HEK293 (cell line): Measurements from ENCODE around the gene HNF1A.
A peak's percentile ranks its signal among the peaks of the same experiment; 100 is the strongest.

ENCODE experiments used
- CTCF ChIA-PET: fragments of 350-600 bp; formaldehyde crosslinking; extraction: SDS; loops from one replicate; lab custom pipeline; 2021; ENCODE audit warnings: antibody characterized with exemption; lab: Yijun Ruan, JAX
- POLR2A ChIA-PET: fragments of 300-600 bp; formaldehyde crosslinking; extraction: SDS; loops from one replicate; lab custom pipeline; 2020; ENCODE audit warnings: antibody characterized with exemption, inconsistent platforms; lab: Yijun Ruan, JAX
- H3K27ac ChIP-seq: fragments of 200-500 bp; sonication (Bioruptor generic); 2 replicates; pipeline ENCODE4 v1.5.1; 2014; ENCODE audit warnings: low read depth, low read length, control low read depth, inconsistent platforms; ENCODE audit errors: extremely low read depth
- H3K36me3 ChIP-seq, 2 experiments: fragments of 200-500 bp in 1 of 2; sonication (Bioruptor generic) in 1 of 2; 1 replicate in 1 of 2; 2 replicates in 1 of 2; pipeline ENCODE4 v1.5.1; 2014 to 2017; ENCODE audit warnings: inconsistent platforms in 2 of 2, low read length in 2 of 2; ENCODE audit not compliant: control insufficient read depth in 2 of 2, insufficient read depth in 1 of 2
- H3K4me1 ChIP-seq: fragments of 200-500 bp; sonication (Bioruptor generic); 2 replicates; pipeline ENCODE4 v1.5.1; 2014; ENCODE audit warnings: mild to moderate bottlenecking, low read length, inconsistent platforms; ENCODE audit not compliant: control insufficient read depth, insufficient read depth
- H3K4me3 ChIP-seq: 2 replicates; pipeline ENCODE4 v1.5.1; 2011; ENCODE audit warnings: low read depth, mild to moderate bottlenecking, control low read depth, low read length, moderate library complexity
- H3K9me3 ChIP-seq: fragments of 200-500 bp; sonication (Bioruptor generic); 2 replicates; pipeline ENCODE4 v1.5.1; 2014; ENCODE audit warnings: low read depth, low read length, inconsistent platforms; ENCODE audit not compliant: control insufficient read depth, insufficient read depth
- KLF1 ChIP-seq: fragments of 450-650 bp; formaldehyde crosslinking; IDR thresholded peaks from 2 replicates; pipeline ENCODE4 v1.5.1; 2016; ENCODE audit warnings: missing biosample characterization, missing genetic modification characterization
- ZBTB17 ChIP-seq: fragments of 450-650 bp; formaldehyde crosslinking; IDR thresholded peaks from 2 replicates; pipeline ENCODE4 v1.5.1; 2016; ENCODE audit warnings: missing biosample characterization, missing genetic modification characterization
- ZBTB21 ChIP-seq: fragments of 450-650 bp; formaldehyde crosslinking; IDR thresholded peaks from 2 replicates; pipeline ENCODE4 v1.5.1; 2017; ENCODE audit warnings: missing biosample characterization, missing genetic modification characterization
- ZNF155 ChIP-seq: fragments of 450-650 bp; formaldehyde crosslinking; IDR thresholded peaks from 2 replicates; pipeline ENCODE4 v1.5.1; 2016; ENCODE audit warnings: missing biosample characterization, missing genetic modification characterization
- ZNF169 ChIP-seq: fragments of 450-650 bp; formaldehyde crosslinking; IDR thresholded peaks from 2 replicates; pipeline ENCODE4 v1.5.1; 2016; ENCODE audit warnings: missing biosample characterization, missing genetic modification characterization
- ZNF184 ChIP-seq: fragments of 450-650 bp; IDR thresholded peaks from 2 replicates; pipeline ENCODE4 v1.5.1; 2018; ENCODE audit warnings: missing biosample characterization, mild to moderate bottlenecking, missing genetic modification characterization
- ZNF223 ChIP-seq: fragments of 450-650 bp; formaldehyde crosslinking; IDR thresholded peaks from 2 replicates; pipeline ENCODE4 v1.5.1; 2016; ENCODE audit warnings: missing biosample characterization, missing genetic modification characterization
- ZNF274 ChIP-seq, 2 experiments: fragments of 200-500 bp in 1 of 2; fragments of 450-650 bp in 1 of 2; sonication (Bioruptor generic) in 1 of 2; formaldehyde crosslinking in 1 of 2; IDR thresholded peaks; 2 replicates each; pipeline versions ENCODE4 v1.5.1 to v1.6.1; 2014 to 2016; ENCODE audit warnings: borderline replicate concordance in 1 of 2, inconsistent platforms in 1 of 2, low read length in 1 of 2, missing biosample characterization in 1 of 2, missing genetic modification characterization in 1 of 2
- ZNF350 ChIP-seq: fragments of 450-650 bp; formaldehyde crosslinking; IDR thresholded peaks from 2 replicates; pipeline ENCODE4 v1.5.0; 2017; ENCODE audit warnings: missing biosample characterization, mild to moderate bottlenecking, missing genetic modification characterization
- ZNF48 ChIP-seq: fragments of 450-650 bp; formaldehyde crosslinking; IDR thresholded peaks from 2 replicates; pipeline ENCODE4 v1.5.1; 2016; ENCODE audit warnings: missing biosample characterization, missing genetic modification characterization
- ZNF510 ChIP-seq: fragments of 450-650 bp; formaldehyde crosslinking; IDR thresholded peaks from 2 replicates; pipeline ENCODE4 v1.5.1; 2018; ENCODE audit warnings: mild to moderate bottlenecking, missing genetic modification characterization, missing biosample characterization; ENCODE audit not compliant: insufficient replicate concordance
- ZNF530 ChIP-seq: fragments of 450-650 bp; formaldehyde crosslinking; IDR thresholded peaks from 2 replicates; pipeline ENCODE4 v1.5.1; 2016; ENCODE audit warnings: low read depth, missing biosample characterization, missing genetic modification characterization
- ZNF610 ChIP-seq: fragments of 450-650 bp; formaldehyde crosslinking; IDR thresholded peaks from 2 replicates; pipeline ENCODE4 v1.5.1; 2016; ENCODE audit warnings: missing biosample characterization, missing genetic modification characterization, borderline replicate concordance
- ZNF670 ChIP-seq: fragments of 450-650 bp; formaldehyde crosslinking; IDR thresholded peaks from 2 replicates; pipeline ENCODE4 v1.5.1; 2016; ENCODE audit warnings: missing biosample characterization, missing genetic modification characterization, low read depth
- ZNF768 ChIP-seq: fragments of 450-650 bp; formaldehyde crosslinking; IDR thresholded peaks from 2 replicates; pipeline ENCODE4 v1.5.1; 2018; ENCODE audit warnings: missing biosample characterization, mild to moderate bottlenecking, missing genetic modification characterization
- TF ChIP-seq, protein P1 (sequence below): fragments of 450-650 bp; formaldehyde crosslinking; IDR thresholded peaks from 2 replicates; pipeline ENCODE4 v1.5.1; 2016; ENCODE audit warnings: missing biosample characterization, missing genetic modification characterization
- TF ChIP-seq, protein P2 (sequence below): fragments of 450-650 bp; formaldehyde crosslinking; IDR thresholded peaks from 2 replicates; pipeline ENCODE4 v1.5.1; 2016; ENCODE audit warnings: missing biosample characterization, missing genetic modification characterization
- TF ChIP-seq, protein P3 (sequence below): fragments of 450-650 bp; formaldehyde crosslinking; IDR thresholded peaks from 2 replicates; pipeline ENCODE4 v1.5.0; 2017; ENCODE audit warnings: missing biosample characterization, missing genetic modification characterization, borderline replicate concordance
- TF ChIP-seq, protein P4 (sequence below): fragments of 450-650 bp; formaldehyde crosslinking; conservative IDR thresholded peaks from 2 replicates; pipeline ENCODE4 v1.5.1; 2016; ENCODE audit warnings: low read depth, missing biosample characterization, missing genetic modification characterization
- TF ChIP-seq, protein P5 (sequence below): fragments of 450-650 bp; formaldehyde crosslinking; IDR thresholded peaks from 2 replicates; pipeline ENCODE4 v1.5.1; 2017; ENCODE audit warnings: missing biosample characterization, missing genetic modification characterization
- TF ChIP-seq, protein P6 (sequence below): fragments of 450-650 bp; IDR thresholded peaks from 2 replicates; pipeline ENCODE4 v1.5.1; 2018; ENCODE audit warnings: missing biosample characterization, mild to moderate bottlenecking, missing genetic modification characterization

Gene HNF1A

DNA sequence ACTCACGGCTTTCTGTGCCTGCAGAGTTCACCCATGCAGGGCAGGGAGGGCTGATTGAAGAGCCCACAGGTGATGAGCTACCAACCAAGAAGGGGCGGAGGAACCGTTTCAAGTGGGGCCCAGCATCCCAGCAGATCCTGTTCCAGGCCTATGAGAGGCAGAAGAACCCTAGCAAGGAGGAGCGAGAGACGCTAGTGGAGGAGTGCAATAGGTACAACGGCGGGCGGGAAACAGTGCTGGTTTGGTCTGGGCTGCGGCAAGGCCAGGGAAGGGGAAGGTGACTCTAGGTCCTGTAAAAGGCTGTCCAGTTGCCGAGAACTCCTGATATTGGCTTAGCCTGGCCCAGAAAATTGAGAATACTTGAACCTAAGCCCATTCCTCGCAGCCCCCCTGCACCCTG, 15.2 kb downstream of the HNF1A start:
- POLR2A ChIA-PET: no interaction called here

DNA sequence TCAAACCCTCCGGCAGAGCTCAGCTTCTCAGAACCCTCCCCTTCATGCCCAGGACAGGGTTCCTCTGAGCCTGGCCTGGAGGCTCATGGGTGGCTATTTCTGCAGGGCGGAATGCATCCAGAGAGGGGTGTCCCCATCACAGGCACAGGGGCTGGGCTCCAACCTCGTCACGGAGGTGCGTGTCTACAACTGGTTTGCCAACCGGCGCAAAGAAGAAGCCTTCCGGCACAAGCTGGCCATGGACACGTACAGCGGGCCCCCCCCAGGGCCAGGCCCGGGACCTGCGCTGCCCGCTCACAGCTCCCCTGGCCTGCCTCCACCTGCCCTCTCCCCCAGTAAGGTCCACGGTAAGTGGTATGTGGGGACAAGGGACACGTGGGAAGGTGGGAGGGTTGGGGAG, 15.7 kb downstream of the HNF1A start:
- Histone ChIP-seq H3K27ac (no peak overlapping the region), H3K4me3 (no peak overlapping the region), H3K9me3 (no peaks in the 10 kb centered on the region), H3K36me3 (no peaks in the 10 kb centered on the region), H3K4me1 (no peaks in the 10 kb centered on the region)
- ChIA-PET CTCF (no interaction called here), POLR2A (no interaction called here)
- TF ChIP-seq, protein P1, sequence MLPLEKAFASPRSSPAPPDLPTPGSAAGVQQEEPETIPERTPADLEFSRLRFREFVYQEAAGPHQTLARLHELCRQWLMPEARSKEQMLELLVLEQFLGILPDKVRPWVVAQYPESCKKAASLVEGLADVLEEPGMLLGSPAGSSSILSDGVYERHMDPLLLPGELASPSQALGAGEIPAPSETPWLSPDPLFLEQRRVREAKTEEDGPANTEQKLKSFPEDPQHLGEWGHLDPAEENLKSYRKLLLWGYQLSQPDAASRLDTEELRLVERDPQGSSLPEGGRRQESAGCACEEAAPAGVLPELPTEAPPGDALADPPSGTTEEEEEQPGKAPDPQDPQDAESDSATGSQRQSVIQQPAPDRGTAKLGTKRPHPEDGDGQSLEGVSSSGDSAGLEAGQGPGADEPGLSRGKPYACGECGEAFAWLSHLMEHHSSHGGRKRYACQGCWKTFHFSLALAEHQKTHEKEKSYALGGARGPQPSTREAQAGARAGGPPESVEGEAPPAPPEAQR (tag by site-specific recombination): no peak
- TF ChIP-seq ZNF223 (tag by site-specific recombination): no peak
- TF ChIP-seq KLF1 (tag by site-specific recombination): no peak
- TF ChIP-seq, protein P2, sequence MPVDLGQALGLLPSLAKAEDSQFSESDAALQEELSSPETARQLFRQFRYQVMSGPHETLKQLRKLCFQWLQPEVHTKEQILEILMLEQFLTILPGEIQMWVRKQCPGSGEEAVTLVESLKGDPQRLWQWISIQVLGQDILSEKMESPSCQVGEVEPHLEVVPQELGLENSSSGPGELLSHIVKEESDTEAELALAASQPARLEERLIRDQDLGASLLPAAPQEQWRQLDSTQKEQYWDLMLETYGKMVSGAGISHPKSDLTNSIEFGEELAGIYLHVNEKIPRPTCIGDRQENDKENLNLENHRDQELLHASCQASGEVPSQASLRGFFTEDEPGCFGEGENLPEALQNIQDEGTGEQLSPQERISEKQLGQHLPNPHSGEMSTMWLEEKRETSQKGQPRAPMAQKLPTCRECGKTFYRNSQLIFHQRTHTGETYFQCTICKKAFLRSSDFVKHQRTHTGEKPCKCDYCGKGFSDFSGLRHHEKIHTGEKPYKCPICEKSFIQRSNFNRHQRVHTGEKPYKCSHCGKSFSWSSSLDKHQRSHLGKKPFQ (tag by site-specific recombination): no peak
- no peak for TF ChIP-seq ZNF610 (tag by site-specific recombination)
- no peak for TF ChIP-seq ZNF768 (tag by site-specific recombination)
- no peak for TF ChIP-seq ZNF510 (tag by site-specific recombination)
- TF ChIP-seq, protein P3, sequence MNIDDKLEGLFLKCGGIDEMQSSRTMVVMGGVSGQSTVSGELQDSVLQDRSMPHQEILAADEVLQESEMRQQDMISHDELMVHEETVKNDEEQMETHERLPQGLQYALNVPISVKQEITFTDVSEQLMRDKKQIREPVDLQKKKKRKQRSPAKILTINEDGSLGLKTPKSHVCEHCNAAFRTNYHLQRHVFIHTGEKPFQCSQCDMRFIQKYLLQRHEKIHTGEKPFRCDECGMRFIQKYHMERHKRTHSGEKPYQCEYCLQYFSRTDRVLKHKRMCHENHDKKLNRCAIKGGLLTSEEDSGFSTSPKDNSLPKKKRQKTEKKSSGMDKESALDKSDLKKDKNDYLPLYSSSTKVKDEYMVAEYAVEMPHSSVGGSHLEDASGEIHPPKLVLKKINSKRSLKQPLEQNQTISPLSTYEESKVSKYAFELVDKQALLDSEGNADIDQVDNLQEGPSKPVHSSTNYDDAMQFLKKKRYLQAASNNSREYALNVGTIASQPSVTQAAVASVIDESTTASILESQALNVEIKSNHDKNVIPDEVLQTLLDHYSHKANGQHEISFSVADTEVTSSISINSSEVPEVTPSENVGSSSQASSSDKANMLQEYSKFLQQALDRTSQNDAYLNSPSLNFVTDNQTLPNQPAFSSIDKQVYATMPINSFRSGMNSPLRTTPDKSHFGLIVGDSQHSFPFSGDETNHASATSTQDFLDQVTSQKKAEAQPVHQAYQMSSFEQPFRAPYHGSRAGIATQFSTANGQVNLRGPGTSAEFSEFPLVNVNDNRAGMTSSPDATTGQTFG (tag by site-specific recombination): no peak
- TF ChIP-seq ZBTB21 (tag by site-specific recombination): no peak
- no peak for TF ChIP-seq ZNF530 (tag by site-specific recombination)
- TF ChIP-seq, protein P4, sequence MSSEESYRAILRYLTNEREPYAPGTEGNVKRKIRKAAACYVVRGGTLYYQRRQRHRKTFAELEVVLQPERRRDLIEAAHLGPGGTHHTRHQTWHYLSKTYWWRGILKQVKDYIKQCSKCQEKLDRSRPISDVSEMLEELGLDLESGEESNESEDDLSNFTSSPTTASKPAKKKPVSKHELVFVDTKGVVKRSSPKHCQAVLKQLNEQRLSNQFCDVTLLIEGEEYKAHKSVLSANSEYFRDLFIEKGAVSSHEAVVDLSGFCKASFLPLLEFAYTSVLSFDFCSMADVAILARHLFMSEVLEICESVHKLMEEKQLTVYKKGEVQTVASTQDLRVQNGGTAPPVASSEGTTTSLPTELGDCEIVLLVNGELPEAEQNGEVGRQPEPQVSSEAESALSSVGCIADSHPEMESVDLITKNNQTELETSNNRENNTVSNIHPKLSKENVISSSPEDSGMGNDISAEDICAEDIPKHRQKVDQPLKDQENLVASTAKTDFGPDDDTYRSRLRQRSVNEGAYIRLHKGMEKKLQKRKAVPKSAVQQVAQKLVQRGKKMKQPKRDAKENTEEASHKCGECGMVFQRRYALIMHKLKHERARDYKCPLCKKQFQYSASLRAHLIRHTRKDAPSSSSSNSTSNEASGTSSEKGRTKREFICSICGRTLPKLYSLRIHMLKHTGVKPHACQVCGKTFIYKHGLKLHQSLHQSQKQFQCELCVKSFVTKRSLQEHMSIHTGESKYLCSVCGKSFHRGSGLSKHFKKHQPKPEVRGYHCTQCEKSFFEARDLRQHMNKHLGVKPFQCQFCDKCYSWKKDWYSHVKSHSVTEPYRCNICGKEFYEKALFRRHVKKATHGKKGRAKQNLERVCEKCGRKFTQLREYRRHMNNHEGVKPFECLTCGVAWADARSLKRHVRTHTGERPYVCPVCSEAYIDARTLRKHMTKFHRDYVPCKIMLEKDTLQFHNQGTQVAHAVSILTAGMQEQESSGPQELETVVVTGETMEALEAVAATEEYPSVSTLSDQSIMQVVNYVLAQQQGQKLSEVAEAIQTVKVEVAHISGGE (tag by site-specific recombination): no peak
- no peak for TF ChIP-seq ZNF48 (tag by site-specific recombination)
- TF ChIP-seq ZNF350 (tag by site-specific recombination): no peak
- TF ChIP-seq ZNF670 (tag by site-specific recombination): no peak
- no peak for TF ChIP-seq ZNF169
- TF ChIP-seq, protein P5, sequence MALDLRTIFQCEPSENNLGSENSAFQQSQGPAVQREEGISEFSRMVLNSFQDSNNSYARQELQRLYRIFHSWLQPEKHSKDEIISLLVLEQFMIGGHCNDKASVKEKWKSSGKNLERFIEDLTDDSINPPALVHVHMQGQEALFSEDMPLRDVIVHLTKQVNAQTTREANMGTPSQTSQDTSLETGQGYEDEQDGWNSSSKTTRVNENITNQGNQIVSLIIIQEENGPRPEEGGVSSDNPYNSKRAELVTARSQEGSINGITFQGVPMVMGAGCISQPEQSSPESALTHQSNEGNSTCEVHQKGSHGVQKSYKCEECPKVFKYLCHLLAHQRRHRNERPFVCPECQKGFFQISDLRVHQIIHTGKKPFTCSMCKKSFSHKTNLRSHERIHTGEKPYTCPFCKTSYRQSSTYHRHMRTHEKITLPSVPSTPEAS (tag by site-specific recombination): no peak

More for the DNA sequence above, 15.2 kb downstream of the HNF1A start:
- H3K27ac ChIP-seq: no peak overlapping the region
- TF ChIP-seq ZNF184 (tag by site-specific recombination): no peak
- TF ChIP-seq, protein P6, sequence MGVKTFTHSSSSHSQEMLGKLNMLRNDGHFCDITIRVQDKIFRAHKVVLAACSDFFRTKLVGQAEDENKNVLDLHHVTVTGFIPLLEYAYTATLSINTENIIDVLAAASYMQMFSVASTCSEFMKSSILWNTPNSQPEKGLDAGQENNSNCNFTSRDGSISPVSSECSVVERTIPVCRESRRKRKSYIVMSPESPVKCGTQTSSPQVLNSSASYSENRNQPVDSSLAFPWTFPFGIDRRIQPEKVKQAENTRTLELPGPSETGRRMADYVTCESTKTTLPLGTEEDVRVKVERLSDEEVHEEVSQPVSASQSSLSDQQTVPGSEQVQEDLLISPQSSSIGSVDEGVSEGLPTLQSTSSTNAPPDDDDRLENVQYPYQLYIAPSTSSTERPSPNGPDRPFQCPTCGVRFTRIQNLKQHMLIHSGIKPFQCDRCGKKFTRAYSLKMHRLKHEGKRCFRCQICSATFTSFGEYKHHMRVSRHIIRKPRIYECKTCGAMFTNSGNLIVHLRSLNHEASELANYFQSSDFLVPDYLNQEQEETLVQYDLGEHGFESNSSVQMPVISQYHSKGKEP (tag by site-specific recombination): no peak
- TF ChIP-seq ZNF155 (tag by site-specific recombination): no peak
- TF ChIP-seq ZNF274 (IDR thresholded peaks at IDR 0.05; ENCODE audit: low read length): no peak
- TF ChIP-seq ZNF274 (tag by site-specific recombination; IDR thresholded peaks at IDR 0.05; ENCODE audit: borderline replicate concordance): no peak
- peak; percentile 6; the same call in 1 of the 2 replicates for TF ChIP-seq ZBTB17 (tag by site-specific recombination)
- CTCF ChIA-PET: interaction anchor here (2.7 kb wide), 1 partner anchor 12 kb away, joined by 25 read pairs; no protein-coding TSS in a partner anchor
- no peak overlapping the region for H3K4me3 ChIP-seq
- no peaks in the 10 kb centered on the region for H3K36me3 ChIP-seq
- H3K9me3 ChIP-seq: no peaks in the 10 kb centered on the region
- H3K4me1 ChIP-seq: no peaks in the 10 kb centered on the region
